ENCODE results near the gene RAB11FIP4.

DNA sequence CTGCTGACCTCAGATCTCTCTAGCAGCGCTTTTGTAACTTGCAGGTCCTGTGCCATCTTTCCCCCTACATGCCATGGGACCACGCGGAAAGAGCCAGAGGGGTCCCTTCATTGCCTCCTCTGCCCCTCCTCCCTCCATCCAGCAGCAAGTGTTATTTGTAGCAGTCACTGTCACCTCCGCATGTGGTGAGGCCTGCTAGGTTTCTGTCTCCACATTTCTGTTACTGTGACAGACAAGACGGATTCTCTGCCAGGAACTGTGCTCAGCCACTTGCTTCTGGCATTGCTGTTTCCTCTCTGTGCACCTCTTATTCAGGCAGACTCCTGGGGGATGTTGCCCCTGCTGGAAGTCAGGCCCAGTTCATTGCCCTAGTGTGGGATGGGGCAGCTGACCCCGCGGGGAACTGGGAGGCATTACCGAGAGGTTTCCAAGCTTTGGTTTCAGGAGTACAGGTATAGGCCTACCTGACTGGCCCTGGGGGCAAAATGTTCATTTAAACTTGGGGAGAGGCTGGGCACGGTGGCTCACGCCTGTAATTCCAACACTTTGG lies 61.2 kb downstream of the RAB11FIP4 start:
- TF ChIP-seq, protein P1, sequence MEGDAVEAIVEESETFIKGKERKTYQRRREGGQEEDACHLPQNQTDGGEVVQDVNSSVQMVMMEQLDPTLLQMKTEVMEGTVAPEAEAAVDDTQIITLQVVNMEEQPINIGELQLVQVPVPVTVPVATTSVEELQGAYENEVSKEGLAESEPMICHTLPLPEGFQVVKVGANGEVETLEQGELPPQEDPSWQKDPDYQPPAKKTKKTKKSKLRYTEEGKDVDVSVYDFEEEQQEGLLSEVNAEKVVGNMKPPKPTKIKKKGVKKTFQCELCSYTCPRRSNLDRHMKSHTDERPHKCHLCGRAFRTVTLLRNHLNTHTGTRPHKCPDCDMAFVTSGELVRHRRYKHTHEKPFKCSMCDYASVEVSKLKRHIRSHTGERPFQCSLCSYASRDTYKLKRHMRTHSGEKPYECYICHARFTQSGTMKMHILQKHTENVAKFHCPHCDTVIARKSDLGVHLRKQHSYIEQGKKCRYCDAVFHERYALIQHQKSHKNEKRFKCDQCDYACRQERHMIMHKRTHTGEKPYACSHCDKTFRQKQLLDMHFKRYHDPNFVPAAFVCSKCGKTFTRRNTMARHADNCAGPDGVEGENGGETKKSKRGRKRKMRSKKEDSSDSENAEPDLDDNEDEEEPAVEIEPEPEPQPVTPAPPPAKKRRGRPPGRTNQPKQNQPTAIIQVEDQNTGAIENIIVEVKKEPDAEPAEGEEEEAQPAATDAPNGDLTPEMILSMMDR (IDR thresholded peaks at IDR 0.05): no peak
- TF ChIP-seq POLR2A (IDR thresholded peaks at IDR 0.05): no peak
